Stimulated activated CD4-positive, alpha-beta T cell treated with anti-CD3 and anti-CD28 coated beads, TNF-alpha, amount 100 ng/mL, for 4 hours (primary cell): ENCODE measurements around the gene G3BP2.

ENCODE experiments used
- DNase-seq, 3 experiments: peaks; one replicate each; pipeline ENCODE4 v3.0.0-alpha.2; 2020; ENCODE audit warnings: low read depth in 3 of 3

Gene G3BP2

DNA sequence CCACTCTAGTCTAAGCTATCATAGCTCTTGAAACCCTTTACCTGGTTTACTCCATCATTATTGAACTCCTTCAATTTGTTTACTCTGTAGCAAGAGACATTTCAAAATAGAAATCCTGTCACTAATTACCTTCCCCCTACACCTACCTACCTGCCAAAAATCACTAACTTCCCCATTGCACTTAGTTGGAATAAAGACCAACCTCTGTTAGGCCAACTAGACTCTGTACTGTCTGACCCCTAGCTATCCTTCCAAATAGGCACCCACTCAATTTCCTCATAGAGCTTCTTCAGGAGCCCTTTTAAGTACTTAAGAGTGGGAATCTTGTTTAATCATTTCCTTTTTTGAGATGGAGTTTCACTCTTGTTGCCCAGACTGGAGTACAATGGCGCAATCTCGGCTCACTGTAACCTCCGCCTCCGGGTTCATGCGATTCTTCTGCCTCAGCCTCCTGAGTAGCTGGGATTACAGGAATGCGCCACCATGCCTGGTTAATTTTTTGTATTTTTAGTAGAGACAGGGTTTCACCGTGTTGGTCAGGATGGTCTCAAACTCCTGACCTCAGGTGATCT is 34.0 kb downstream of the G3BP2 start:
- no peak for DNase-seq

DNA sequence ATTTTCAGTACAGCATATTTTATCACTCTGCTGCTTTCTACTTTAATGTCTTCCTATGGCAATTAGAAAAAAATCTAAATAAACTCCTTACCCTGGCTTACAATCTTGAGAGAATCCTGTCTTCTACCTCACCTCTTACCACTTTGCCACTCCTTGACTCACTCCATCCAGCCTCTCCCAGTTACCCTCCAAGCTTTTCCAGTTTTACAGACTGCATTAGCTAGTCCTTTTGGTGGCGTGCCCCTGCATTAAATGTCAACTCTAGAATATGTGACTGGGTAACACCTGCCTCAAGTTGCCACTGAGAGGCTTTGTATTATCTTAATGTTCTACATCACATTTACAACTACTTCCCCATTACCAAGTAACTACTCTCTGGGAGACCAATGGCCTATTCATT is 35.4 kb downstream of the G3BP2 start:
- no peak for DNase-seq

DNA sequence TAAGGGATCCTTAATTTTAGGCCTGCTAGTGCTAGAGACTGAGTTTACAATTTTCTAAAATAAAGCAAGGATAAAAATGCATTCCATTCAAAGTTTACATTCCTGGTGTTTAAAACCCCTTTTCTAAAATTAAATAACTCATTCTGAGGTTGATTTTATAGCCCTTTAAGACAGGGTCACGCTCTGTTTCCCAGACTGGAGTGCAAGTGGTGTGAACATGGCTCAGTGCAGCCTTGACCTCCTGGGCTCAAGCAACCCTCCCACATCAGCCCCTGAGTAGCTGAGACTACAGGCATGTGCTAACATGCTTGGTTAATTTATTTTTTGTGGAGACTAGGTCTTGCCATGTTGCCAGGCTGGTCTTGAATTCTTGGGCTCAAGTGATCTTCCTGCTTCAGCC is 36.0 kb downstream of the G3BP2 start:
- no peak for DNase-seq

GRCh38 chr4:75634951-75635350 is 38.3 kb downstream of the G3BP2 start:
- DNase-seq = no peak

- no peak for DNase-seq
Measured at GRCh38 chr4:75634281-75634680, 38.9 kb downstream of the G3BP2 start.

GRCh38 chr4:75633846-75634245 is 39.4 kb downstream of the G3BP2 start:
- DNase-seq = no peak

DNA sequence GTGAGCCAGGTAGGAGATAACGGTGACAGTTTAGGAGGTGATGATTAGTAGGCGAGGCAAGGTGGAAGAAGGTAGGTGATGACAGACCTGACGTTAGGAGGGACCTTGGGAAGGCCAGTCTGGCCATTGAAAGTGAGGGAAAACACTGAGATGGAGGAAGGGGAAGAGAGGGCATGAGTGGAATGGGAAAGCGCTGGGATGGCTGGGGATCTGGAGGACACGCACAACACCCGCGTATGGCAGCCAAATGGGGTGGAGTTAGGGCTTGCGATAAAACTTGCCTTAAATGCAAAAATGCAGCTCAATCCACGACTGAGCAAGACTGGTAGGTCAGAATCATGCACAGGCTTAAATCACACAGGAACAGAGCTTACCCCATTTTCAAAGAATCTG is 42.3 kb downstream of the G3BP2 start:
- no peak for DNase-seq

DNA sequence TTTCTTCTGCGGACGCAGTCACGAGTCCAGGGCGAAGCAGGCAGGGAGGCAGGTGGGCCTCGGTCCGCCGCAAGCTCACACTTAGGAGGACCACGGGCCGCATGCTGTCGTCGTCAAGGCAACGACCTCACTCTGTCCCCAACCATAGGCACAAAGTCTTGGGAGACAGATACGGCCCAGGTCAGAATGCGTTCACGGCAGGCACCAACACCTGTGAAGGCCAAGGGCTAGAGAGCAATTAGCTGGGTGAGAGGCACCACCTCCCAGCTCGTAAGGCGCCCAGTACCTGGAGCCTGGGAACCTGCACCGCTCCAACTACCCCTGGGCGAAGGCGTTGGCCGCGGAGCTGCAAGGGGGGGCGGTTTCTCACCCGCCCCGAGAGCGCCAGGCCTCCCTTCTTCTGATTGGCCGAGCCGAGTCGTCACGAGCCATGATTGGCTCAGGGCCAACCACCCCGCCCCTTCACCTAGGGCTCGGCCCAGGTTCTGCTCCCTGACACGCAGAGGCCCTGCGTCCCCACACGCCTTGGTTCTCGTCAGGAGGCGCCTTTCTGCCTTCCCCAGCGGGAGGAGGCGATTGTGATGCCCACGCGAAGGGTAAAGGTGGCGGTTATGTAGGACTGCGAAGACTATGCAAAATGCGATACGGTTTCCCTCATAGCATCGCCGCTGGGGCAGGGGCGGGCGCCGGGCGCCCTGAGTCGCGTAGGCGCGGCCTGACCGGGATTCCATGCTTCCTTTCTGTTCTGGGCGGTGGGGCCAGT is 42.9 kb downstream of the G3BP2 start, which contains the start of gene CDKL2:
Gene CDKL2 (minus strand): TSS at position 355 of the 763 bp plus-strand sequence. CDS start 4,540 bp downstream, outside the sequence.
- peak; percentile 85 to 89 (median 86) for DNase-seq

GRCh38 chr4:75629239-75629638 is 44.0 kb downstream of the G3BP2 start:
- no peak for DNase-seq

- no peak for DNase-seq
Measured at GRCh38 chr4:75623026-75623425, 50.2 kb downstream of the G3BP2 start.

- DNase-seq = no peak
Measured at GRCh38 chr4:75621715-75622114, 51.5 kb downstream of the G3BP2 start.

DNA sequence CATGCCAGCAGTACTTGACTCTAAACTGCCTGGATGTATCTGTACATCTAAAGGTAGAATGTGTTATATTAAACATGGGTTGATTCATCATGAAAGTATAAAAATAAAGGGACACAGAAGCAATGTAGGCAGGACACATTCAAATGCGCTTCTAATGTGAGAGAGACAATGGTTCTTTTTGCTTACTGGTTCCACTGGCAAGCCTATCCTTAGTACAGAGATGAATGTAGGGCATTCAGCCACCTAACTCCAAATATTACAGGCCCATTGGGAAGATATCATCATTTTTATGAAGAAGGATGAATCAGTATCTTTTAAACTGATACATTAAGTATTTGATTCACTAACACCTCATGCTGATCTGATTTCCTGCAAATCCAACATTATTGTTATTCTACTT is 60.9 kb downstream of the G3BP2 start:
- no peak for DNase-seq

DNA sequence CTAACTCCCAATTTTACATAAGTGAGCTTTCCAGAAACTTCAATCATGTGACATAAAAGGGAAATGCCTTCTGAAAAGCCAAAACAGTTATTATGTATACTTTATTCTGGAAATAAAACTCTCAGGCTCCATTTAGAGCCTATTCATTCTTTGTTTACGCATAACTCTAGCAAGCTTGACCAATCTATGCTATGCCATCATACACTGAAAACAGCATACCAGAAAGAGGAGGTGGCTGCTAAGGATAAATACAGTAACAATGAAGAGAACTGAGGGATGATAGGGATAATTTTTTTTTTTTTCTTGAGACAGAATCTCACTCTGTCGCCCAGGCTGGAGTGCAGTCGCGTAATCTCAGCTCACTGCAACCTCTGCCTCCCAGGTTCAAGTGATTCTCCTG is 67.3 kb downstream of the G3BP2 start:
- no peak for DNase-seq

DNA sequence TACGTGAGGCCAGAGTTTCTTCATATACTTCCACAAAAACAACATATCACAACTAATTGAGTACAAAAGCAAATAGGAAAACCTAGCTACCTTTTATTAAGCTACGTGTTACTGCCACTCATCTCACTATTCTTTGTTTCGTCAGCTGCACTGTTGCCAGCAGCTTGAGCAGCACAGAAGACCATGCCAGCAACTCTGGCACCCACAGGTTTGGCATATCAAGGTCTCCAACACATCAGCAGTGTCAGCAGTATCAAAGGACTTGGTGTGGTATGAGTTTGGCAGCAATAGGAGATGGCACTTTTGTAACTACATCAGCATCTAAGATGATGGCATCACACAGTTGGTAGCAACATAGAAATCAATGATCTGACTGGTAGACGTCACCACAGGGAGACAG is 73.6 kb downstream of the G3BP2 start:
- DNase-seq = no peak

- no peak for DNase-seq
Measured at GRCh38 chr4:75598390-75598789, 74.8 kb downstream of the G3BP2 start.

DNA sequence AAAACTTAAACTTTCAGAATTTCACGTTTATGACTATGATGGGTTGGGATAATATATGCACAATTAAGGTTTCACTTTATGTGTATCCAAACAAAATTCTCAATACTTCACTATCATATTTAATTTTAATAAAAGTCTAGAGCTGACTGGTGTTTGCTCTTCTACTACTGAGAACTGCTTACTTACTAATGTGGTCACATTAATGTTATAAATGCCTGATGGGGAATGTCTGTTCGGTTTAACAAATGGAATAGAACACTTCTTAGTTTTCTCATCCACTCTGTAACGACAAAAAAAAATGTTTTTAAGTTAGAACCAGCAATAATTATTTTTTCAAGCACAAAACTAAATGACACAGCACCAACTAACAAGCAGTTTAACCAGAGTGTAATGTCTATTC is 77.2 kb downstream of the G3BP2 start:
- DNase-seq = no peak

GRCh38 chr4:75593393-75593792 is 79.8 kb downstream of the G3BP2 start:
- no peak for DNase-seq
